Hematopoietic multipotent progenitor cell treated with erythropoietin and hydrocortisone succinate and interleukin-3 and kit ligand, for 6 days (in vitro differentiated cells): ENCODE results near the gene GPR15.
A peak's percentile ranks its signal among the peaks of the same experiment; 100 is the strongest.
"Not testable (repeated sequence)": the region's sequence is repeated elsewhere in the genome, so short reads cannot be mapped to it uniquely, and the experiment has no call there.

ENCODE experiments used
- DNase-seq: peaks from one replicate; pipeline ENCODE4 v3.0.0-alpha.2; 2015

Gene GPR15

DNA sequence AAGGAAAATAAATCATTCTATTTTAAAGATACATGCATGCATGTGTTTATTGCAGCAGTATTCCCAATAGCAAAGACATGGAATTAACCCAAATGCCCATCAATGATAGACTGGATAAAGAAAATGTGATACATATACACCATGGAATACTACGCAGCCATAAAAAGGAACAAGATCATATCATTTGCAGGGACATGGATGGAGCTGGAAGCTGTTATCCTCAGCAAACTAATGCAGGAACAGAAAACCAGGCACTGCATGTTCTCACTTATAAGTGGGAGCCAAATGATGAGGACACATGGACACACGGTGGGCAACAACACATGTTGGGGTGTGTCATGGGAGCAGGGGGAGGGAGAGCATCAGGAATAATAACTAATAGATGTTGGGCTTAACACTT is 28.0 kb downstream of the GPR15 start:
- DNase-seq, result not testable (repeated sequence)

DNA sequence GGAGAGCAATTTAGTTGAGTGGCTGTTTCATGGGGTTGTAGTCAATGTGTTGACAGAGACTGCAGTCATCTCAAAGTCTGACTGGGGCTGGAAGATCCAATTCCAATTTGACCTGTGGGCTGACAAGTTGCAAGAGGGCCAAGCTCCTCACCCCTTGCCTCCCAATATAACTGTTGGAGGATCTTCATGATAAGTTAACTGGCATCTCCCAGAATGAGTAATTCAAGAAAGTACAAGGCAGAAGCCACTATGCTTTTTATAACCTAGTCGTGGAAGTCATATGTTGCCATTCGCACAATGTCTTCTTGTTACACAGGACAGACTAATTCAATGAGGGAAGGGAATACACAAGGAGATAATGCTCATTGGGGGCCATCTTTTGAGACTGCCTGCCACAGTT is 29.1 kb downstream of the GPR15 start:
- no peak for DNase-seq

DNA sequence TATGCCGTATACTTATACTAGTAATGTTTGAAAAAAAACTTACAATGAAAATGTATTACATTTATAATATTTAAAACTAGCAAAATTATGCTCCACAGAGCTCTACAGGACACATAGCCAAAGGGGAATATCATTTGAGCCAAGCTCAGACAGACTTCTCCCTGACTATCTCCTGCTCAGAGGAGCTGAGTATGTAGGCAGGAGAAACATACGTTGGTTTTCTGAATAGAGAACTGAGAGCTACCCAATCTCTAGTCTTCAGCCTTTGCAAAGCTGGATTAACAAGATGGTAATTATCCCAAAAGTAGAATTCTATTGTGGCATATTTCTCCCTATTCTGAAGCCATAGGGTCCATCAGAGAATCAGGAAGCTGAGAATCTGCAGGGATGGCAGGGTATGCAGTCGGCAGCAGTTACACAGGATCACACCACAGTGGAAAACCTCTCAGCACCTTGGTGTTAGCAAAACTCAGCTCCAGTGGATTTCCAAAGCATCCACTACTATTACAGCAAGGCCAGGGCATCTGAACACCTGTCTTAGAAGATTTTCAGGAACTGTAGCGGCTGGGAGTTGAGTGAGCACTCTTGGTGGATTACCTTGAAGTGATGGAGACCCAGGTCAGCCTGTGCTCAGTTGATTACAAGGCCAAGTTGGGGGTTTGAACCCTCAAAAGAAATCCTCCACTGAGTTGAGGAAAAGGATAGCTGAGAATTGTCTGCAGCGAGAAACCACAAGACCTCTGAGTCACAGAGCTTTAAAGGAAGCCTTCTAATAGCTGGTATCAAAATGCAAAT is 30.1 kb downstream of the GPR15 start:
- no peak for DNase-seq

DNA sequence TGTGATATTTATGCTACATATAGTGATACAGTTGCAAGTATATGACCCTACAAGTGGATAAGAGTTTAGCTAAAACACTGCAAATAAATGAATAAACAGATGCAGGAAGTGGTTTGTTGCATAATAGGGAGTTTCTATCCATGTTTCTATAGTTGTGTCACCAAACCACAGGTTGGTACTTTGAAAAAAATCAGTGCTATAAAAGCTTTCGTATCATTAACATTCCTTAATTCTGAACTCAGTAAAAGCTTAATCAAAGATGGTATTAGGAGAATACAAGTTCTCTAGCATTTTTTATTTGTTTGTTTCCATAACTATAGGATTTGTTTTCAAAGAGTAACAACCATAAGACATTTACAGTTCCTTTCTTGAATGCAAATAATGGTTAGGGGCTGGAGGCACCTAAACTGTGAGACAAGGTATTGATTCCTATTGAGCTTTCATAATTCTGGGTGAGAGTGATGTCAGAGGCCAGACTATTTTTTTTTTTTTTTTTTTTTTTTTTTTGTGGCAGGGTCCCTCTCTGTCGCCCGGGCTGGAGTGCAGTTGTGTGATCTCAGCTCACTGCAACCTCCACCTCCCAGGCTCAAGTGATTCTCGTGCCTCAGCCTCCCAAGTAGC is 32.0 kb downstream of the GPR15 start:
- DNase-seq, result peak; percentile 48

DNA sequence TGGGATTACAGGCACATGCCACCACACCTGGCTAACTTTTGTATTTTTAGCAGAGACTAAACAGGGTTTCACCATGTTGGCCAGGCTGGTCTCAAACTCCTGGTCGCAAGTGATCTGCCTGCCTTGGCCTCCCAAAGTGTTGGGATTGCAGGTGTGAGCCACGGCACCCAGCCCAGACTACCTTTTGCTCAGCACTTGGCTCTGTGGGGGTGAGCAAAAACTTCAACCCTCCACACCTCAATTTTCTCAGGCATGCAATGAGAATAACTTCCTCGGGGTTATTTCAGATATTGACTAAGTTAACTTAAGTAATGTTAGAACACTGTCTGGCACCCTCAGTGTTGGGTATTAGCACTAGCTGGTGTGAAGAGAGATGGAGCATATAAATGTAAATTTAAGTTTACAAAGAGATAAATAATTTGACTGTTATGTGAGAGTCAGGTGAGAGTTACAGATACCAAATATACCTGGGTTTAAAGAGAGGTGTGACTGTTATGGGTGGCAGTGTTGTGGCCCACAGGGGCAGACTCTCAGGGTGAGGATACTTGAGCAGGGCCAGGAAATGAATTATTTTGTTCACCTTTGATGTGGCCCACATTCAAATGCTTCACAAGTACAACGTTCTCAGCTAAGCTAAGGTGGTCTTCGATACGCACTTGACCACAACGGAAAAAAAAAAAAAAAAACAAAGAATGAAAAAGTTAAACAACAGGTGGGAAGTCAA is 32.7 kb downstream of the GPR15 start:
- no peak for DNase-seq

DNA sequence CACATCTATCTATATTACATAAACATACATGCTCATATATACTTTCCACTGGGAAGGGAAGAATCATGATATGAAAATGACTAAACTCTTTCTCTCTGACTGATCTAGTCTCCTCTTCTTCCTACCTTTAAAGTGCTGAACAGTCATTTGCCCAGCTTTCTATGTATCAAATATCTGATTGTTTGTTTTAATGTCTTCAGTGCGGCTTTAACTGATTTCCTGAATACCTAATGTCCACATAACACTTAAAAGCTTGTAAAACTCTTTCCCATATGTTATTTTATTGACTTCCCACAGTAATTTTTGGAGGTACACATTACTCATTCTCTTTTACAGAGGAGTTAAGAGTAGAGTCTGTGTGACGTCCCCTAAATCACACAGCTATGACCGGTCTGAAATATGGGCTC is 33.5 kb downstream of the GPR15 start:
- no peak for DNase-seq

DNA sequence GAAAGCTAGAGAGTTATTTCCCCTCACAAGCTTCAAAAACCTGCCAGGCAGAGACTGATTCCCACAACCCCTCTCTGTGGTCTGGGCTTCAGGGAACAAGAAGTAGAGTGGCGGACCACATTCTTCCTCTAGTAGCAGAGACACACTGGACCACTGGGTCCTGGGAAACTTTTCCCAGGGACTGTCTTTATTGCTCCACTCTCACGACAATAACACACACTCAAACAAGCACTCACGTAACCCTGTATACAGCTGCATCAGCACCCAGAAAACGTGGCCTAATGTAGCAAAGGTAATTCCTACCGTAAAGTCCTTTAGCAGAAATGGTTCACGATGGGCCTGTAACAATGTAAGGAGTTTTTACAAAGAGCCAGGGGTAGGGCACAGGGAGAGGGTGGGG is 34.1 kb downstream of the GPR15 start:
- DNase-seq, result no peak

DNA sequence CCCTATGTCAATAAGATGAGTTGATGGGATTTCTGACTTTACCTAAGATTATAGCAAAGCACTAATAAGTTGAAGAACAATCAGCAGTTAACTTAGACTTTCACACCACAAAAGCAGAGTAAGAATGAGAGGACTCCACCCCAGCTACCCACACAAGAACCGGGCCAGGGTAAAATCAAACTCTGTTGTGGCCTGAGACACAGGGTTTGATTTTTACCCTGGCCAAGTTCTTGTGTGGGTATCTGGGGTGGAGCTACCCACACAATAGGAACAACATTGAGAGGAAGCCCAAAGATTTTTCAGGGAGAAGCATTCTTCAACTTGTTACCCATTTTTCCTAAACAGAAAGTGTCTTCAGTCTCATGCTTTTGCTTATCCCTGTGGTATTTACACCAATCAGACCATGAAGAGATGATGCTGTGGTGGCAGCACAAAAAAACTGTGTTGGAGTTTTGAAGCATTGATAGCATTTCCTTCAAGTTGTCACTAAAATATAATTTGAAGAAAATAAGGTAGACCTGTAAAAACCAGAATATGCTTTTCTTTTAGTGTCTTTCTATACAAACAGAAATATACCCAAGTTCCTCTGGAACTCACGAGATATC is 36.0 kb downstream of the GPR15 start:
- no peak for DNase-seq

DNA sequence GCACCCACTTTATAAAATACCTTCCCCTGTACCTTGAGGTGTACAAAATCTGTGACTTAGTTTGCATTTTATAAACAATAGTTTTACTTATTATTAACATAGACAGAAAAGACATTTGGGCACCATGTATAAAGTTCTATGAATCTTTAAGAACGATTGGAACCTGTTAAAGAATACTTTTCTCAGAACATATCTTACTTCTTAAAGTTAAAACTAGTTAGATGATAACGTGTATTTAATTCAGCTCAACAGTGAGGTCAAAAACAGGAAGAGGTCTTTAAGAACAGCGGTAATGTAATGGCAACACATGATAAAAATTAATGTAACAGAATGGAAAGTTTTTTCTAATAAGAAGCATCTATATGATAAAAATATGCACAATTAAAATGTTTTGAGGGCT is 36.6 kb downstream of the GPR15 start:
- no peak for DNase-seq

DNA sequence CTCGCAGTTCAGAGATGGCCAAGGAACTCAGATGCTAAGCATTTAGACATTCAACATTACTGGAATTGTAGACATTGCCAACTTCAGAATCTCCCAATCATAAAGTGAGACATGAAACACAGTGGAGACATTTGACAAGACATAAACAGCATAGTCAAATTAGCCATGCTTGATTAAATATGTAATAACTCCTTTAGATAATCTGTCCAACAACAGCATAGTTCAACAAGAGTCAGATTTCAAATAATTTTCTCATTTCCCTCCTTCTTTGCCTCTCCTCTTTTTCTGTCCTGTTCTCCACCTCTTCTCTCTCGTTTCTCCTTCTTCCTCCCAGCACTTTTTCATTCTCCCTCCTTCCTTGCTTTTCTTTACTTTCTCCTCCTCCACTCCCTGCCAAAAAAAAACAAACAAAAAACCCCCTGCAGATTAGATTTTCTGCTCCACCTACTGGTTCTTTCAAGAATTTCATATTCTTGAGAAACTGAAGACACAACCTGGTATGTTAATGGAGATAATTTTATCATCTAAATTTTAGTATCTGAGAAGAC is 41.5 kb downstream of the GPR15 start:
- DNase-seq, result peak; percentile 71

DNA sequence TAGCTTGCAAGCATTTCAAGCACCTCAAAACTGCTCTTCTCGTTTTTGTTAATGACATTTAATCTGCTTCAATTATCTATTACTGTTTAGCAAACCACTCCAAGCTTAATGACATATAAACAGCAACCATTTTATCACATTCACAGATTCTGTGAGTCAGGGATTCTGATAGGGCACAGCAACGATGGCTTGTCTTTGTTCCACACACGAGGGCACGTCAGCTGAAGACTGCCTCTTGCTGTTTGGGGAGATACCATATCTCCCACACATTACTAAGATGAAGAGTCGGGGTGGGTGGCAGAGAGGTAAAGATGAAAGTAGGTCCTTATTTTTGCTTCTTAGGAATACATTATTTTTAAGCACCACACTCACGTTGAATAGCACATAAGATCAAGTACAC is 42.4 kb downstream of the GPR15 start:
- DNase-seq, result peak; percentile 86

DNA sequence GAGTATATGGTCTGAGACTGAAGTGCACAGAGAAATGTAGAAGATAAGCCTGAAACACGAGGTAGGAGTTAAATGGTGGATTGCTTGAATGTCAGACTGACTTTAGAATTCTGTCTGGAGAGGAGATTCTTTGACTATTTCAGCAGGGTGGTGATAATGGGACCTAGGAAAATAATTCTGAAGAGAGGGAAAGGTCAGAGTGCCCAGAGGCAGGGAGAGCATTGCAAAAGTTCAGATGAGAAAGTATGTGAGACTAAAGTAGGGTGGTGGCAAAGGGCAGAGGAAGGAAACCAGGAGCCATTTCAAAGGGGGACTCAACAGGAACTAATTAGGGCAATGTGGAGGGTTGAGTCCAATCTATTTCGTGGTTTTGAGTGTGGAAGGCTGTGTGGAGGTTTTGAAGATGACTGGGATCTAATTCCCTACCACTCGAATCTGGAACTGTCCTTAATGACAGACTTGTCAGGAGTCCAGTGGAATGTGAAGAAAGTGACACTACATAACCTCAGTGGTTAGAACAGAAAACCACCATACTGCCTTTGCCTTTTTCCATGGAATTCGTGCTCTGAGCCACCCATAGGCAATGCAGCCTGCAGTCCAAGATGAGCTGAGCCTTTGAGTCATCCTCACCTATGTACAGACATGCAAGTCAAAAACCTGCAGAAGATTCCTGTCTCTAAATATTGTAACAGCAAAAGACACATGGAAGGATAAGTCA is 45.6 kb downstream of the GPR15 start:
- no peak for DNase-seq

DNA sequence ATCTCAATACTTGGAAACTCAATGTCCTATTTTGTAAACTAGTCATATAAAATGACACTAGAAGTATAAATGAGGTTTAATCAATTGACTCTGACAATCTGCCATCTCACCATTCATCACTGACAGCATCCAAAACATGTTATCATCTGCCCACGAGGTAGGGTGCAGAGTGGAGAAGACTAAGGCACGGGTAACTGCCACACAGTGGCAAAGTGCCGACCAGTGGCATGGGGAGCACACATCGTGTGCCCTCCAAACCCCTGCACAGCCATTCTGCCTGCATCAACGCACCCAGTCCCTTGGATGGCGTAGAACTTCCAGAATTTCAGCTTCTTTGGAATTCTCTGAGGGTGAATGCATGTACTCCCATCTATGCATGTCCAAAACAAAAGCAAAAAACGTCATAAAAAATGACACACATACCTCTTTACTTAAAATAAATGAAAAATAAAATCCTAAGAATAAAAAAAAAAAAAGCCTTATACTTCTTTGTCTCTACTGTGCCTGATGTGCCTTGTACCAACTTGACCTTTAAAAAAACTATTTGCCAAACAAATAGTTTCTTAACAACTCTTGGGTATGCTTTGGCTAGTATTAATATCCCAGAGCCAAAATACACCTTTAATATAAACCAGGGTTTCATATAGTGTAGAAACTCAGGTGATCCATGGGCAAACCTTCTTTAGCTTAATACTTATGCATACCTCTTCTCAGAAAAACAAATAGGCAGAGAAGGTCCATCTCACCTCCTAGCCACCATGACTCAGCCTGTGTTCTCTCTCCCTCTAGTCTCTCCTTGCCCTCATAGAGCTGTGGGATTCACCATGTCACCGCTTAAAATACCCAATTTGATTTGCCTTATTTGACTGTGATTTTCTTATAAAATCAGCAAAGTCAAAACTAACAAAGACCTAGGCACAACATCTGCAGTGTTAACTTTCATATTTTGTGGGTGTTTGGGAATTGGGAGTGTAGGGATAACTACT is 48.9 kb downstream of the GPR15 start:
- no peak for DNase-seq

DNA sequence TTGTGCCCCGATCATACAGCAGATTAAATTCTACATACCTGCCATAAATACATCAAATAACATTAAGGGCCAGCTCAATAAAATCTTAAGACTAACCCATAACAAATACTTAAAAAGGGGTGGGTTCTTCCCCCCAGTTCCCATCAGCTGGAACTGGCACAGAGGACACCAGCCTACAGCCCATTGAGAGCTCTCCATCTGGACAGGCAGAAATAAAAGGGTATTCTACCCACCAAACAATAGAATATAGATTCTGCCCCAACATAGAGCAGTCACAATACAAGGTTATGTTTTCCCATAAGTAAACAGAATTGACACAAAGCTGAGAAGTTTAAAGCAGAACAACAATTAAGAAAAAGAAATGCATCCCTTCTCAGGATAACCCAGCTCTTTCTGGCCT is 49.7 kb downstream of the GPR15 start:
- DNase-seq, result no peak

DNA sequence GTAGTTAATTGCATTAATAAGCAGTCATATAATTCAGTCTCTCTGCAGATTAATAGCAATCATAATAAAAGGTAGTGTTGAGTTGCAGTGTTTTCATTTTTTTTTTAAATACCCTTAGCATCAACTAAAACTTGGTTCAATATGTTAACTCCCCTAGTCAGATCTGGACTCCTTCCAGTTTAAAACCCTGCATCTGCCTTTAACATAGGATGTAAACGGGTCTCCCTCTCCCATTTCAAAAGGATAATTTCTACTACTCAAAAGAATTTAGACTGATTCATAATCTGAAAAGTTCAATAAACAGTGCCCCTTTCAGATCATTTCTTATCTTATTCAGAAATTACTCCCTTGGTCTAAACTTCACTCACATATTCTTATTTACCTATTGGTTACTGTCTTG is 50.3 kb downstream of the GPR15 start:
- no peak for DNase-seq

DNA sequence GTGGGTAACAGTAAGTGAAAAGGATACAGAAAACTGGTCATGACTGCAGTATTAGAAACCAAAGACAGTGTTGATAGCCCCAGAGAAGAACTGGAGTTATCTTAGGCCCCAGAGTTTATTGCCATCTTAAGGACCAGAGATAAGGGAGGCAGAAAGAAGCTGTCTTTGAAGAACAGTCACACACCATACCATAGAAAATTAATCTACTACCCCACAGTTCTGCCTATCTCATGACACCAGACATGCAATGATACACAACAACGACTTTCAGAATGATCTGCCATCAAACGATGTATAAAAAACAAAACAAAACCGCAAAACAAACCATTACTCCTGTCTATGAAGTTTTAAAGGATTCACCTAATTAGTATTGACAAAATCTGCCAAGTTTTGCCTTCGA is 52.0 kb downstream of the GPR15 start:
- DNase-seq, result peak; percentile 97
